ENCODE measurements around the gene NEO1. TPM values are rescaled to one million over a fixed set of nuclear protein-coding genes. Genes with fewer than 3 reads are reported as not detected.
A peak's percentile ranks its signal among the peaks of the same experiment; 100 is the strongest.

The NEO1 gene
- polyA plus RNA-seq, 1 donor from 2014 or later = 57.0 TPM

DNA sequence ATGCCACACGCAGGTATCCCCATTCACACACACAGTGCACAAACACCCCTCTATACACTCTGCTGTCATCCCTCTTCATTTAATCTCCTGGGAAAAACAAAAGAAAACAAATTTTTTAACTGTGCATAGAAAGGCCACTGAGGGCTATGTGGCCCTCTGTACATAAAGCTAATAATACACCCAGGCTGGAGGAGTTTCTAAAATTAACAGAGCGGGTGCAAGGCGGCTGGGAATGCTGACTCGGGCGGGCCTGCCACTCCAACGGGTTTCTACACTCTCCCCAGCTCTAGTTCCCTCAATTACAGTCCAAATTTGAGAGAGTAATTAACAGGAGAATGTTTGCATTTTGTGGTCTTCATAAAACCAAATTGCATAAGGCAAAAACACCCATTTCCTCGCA is 293.4 kb downstream of the NEO1 start:
- Histone ChIP-seq H3K9me2 (ENCODE audit: insufficient read depth, low read length) (no peaks in the 10 kb centered on the region), H3K4me3 (ENCODE audit: low read length) (no peak overlapping the region), H3K36me3 (ENCODE audit: insufficient read depth, low read length) (peaks cover 6% of the 10 kb centered on the region), H3K4me2 (ENCODE audit: low read length) (no peak overlapping the region), H3F3A (ENCODE audit: insufficient read depth, low read length, poor library complexity, severe bottlenecking) (no peaks in the 10 kb centered on the region), H3K9ac (ENCODE audit: low read length) (no peak overlapping the region), H2AFZ (ENCODE audit: low read depth, low read length) (no peak overlapping the region), H3K27me3 (ENCODE audit: insufficient read depth, low read depth, low read length) (no peaks in the 10 kb centered on the region), H3K9me3 (ENCODE audit: low read length) (no peaks in the 10 kb centered on the region), H3K27ac (ENCODE audit: low read length) (no peak overlapping the region), H4K20me1 (ENCODE audit: insufficient read depth) (no peaks in the 10 kb centered on the region), H3K79me2 (replicated peaks; ENCODE audit: insufficient read depth, low read length) (peaks cover 3% of the 10 kb centered on the region)
- no peak for TF ChIP-seq MXI1 (conservative IDR thresholded peaks at IDR 0.05; ENCODE audit: poor library complexity, severe bottlenecking)
- no peak for TF ChIP-seq RAD21 (conservative IDR thresholded peaks at IDR 0.05)
- no peak for TF ChIP-seq TAF1 (IDR thresholded peaks at IDR 0.05; ENCODE audit: low read depth)
- TF ChIP-seq, protein P1, sequence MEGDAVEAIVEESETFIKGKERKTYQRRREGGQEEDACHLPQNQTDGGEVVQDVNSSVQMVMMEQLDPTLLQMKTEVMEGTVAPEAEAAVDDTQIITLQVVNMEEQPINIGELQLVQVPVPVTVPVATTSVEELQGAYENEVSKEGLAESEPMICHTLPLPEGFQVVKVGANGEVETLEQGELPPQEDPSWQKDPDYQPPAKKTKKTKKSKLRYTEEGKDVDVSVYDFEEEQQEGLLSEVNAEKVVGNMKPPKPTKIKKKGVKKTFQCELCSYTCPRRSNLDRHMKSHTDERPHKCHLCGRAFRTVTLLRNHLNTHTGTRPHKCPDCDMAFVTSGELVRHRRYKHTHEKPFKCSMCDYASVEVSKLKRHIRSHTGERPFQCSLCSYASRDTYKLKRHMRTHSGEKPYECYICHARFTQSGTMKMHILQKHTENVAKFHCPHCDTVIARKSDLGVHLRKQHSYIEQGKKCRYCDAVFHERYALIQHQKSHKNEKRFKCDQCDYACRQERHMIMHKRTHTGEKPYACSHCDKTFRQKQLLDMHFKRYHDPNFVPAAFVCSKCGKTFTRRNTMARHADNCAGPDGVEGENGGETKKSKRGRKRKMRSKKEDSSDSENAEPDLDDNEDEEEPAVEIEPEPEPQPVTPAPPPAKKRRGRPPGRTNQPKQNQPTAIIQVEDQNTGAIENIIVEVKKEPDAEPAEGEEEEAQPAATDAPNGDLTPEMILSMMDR (IDR thresholded peaks at IDR 0.05; ENCODE audit: poor library complexity, severe bottlenecking) = no peak
- TF ChIP-seq EP300 (conservative IDR thresholded peaks at IDR 0.05; ENCODE audit: poor library complexity, severe bottlenecking) = no peak
- TF ChIP-seq EZH2 (IDR thresholded peaks at IDR 0.05; ENCODE audit: borderline replicate concordance, insufficient read depth, low read length, poor library complexity, severe bottlenecking) = no peak
- no peak for TF ChIP-seq SMC3 (conservative IDR thresholded peaks at IDR 0.05; ENCODE audit: poor library complexity)
- no peak for TF ChIP-seq POLR2AphosphoS5 (IDR thresholded peaks at IDR 0.05)

DNA sequence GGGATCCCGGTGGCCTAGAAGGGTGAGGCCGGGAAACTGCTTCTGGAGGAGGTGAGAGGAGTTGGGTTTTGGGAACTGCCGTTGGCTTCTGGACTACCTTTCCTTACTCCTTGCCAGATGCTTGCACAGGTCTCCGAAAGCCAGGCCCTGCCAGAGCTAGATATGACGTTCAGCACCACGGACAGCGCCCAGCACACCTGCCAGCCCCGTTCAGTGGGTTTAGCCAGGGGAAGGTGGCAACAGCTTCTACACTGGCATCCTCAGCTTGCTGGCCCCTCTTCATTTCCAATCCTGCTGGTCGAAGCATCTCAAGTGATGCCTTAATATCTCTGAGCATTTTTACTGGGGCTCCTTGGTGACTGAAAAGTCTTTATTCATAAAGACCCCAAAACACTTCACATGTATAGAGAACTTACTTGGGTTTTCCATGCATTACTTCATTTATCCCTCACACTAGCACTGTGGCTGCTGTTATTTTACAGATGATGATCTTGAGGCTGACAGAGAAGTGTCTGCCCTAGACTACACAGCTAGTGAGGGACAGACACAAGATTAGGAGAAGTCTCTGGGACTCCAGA is 294.6 kb downstream of the NEO1 start:
- Histone ChIP-seq H2AFZ (ENCODE audit: low read depth, low read length) (no peak overlapping the region), H3F3A (ENCODE audit: insufficient read depth, low read length, poor library complexity, severe bottlenecking) (no peaks in the 10 kb centered on the region), H3K79me2 (replicated peaks; ENCODE audit: insufficient read depth, low read length) (peaks cover 3% of the 10 kb centered on the region), H4K20me1 (ENCODE audit: insufficient read depth) (no peaks in the 10 kb centered on the region), H3K9ac (ENCODE audit: low read length) (no peak overlapping the region), H3K4me2 (ENCODE audit: low read length) (no peak overlapping the region), H3K27ac (ENCODE audit: low read length) (no peak overlapping the region), H3K4me3 (ENCODE audit: low read length) (no peak overlapping the region), H3K9me2 (ENCODE audit: insufficient read depth, low read length) (no peaks in the 10 kb centered on the region), H3K36me3 (ENCODE audit: insufficient read depth, low read length) (peaks cover 6% of the 10 kb centered on the region), H3K9me3 (ENCODE audit: low read length) (no peaks in the 10 kb centered on the region), H3K27me3 (ENCODE audit: insufficient read depth, low read depth, low read length) (no peaks in the 10 kb centered on the region)
- TF ChIP-seq, protein P2, sequence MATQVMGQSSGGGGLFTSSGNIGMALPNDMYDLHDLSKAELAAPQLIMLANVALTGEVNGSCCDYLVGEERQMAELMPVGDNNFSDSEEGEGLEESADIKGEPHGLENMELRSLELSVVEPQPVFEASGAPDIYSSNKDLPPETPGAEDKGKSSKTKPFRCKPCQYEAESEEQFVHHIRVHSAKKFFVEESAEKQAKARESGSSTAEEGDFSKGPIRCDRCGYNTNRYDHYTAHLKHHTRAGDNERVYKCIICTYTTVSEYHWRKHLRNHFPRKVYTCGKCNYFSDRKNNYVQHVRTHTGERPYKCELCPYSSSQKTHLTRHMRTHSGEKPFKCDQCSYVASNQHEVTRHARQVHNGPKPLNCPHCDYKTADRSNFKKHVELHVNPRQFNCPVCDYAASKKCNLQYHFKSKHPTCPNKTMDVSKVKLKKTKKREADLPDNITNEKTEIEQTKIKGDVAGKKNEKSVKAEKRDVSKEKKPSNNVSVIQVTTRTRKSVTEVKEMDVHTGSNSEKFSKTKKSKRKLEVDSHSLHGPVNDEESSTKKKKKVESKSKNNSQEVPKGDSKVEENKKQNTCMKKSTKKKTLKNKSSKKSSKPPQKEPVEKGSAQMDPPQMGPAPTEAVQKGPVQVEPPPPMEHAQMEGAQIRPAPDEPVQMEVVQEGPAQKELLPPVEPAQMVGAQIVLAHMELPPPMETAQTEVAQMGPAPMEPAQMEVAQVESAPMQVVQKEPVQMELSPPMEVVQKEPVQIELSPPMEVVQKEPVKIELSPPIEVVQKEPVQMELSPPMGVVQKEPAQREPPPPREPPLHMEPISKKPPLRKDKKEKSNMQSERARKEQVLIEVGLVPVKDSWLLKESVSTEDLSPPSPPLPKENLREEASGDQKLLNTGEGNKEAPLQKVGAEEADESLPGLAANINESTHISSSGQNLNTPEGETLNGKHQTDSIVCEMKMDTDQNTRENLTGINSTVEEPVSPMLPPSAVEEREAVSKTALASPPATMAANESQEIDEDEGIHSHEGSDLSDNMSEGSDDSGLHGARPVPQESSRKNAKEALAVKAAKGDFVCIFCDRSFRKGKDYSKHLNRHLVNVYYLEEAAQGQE (IDR thresholded peaks at IDR 0.05; ENCODE audit: borderline replicate concordance) = peak; percentile 40
- no peak for TF ChIP-seq SMC3 (conservative IDR thresholded peaks at IDR 0.05; ENCODE audit: poor library complexity)

Measured in neural cell (in vitro differentiated cells).